Measurements from ENCODE around the gene POLG. TPM values are rescaled to one million over a fixed set of nuclear protein-coding genes. Genes with fewer than 3 reads are reported as not detected.

Gene POLG
- total and polyA plus RNA-seq, 2 of the 4 experiments (the other 2 are of a cell fraction), result 19.9 to 30.6 TPM

DNA sequence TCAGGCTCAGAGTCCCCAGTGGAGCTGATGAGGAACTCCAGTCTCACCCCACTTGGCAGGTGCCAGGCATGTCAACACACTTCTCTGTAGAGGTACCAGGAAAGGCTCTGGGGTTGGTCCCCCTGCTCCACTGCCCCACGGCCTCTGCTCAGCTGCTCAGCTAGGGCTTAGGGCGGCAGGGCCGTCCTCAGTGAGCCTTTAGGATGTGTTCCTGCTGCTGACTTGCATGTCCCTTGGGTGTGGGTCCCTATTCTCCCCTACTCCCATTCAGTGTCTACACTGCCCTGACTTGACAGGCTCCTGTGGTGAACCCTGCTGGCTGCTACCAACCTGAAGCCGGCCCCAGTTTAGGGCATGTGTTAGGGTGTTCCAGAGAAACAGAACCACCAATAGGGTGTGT, 17.9 kb upstream of the POLG start:
- H4K91ac ChIP-seq (ENCODE audit: insufficient read depth, low read depth, low read length), result no peak overlapping the region
- no peaks in the 10 kb centered on the region for H4K20me1 ChIP-seq (ENCODE audit: insufficient read depth, low read length)
- no TSS peak for BruUV-seq (replicated peaks)
- H3K4me1 ChIP-seq (ENCODE audit: control insufficient read depth, insufficient read depth, low read length), result no peaks in the 10 kb centered on the region
- DNase-seq (no peak), ATAC-seq (ENCODE audit: low read depth) (no peak)
- no peak overlapping the region for H3K4ac ChIP-seq (ENCODE audit: low read depth, low read length)
- TF ChIP-seq CHD1 (IDR thresholded peaks at IDR 0.05; ENCODE audit: low read depth, low read length) (no peak), MAZ (IDR thresholded peaks at IDR 0.05; ENCODE audit: borderline replicate concordance, low read depth, low read length) (no peak), RCOR1 (IDR thresholded peaks at IDR 0.05; ENCODE audit: insufficient replicate concordance, low read length) (no peak), NFE2L2 (IDR thresholded peaks at IDR 0.05; ENCODE audit: low read depth, low read length) (no peak), FOS (IDR thresholded peaks at IDR 0.05; ENCODE audit: low read depth, low read length) (no peak), RAD21 (IDR thresholded peaks at IDR 0.05; ENCODE audit: low read length) (no peak)
- TF ChIP-seq, protein P1, sequence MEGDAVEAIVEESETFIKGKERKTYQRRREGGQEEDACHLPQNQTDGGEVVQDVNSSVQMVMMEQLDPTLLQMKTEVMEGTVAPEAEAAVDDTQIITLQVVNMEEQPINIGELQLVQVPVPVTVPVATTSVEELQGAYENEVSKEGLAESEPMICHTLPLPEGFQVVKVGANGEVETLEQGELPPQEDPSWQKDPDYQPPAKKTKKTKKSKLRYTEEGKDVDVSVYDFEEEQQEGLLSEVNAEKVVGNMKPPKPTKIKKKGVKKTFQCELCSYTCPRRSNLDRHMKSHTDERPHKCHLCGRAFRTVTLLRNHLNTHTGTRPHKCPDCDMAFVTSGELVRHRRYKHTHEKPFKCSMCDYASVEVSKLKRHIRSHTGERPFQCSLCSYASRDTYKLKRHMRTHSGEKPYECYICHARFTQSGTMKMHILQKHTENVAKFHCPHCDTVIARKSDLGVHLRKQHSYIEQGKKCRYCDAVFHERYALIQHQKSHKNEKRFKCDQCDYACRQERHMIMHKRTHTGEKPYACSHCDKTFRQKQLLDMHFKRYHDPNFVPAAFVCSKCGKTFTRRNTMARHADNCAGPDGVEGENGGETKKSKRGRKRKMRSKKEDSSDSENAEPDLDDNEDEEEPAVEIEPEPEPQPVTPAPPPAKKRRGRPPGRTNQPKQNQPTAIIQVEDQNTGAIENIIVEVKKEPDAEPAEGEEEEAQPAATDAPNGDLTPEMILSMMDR (conservative IDR thresholded peaks at IDR 0.05; ENCODE audit: low read depth, low read length), result no peak
- in situ Hi-C loops (cut with MboI; ENCODE audit: low sequenced_read_pairs) (no loop called here), dilution Hi-C loops (cut with HindIII; ENCODE audit: low sequenced_read_pairs, unreplicated experiment) (no loop called here), intact Hi-C loops (cut with micrococcal nuclease) (no loop called here)
- H2BK15ac ChIP-seq (ENCODE audit: low read depth, low read length), result no peak overlapping the region
- H3K56ac ChIP-seq (ENCODE audit: extremely low read depth, insufficient read depth, low read length), result no peak overlapping the region
- no peak overlapping the region for H4K5ac ChIP-seq (ENCODE audit: low read depth, low read length)
- no peak overlapping the region for H2AK9ac ChIP-seq (replicated peaks; ENCODE audit: low read depth, low read length, poor library complexity)
- no peaks in the 10 kb centered on the region for H3K9me3 ChIP-seq (ENCODE audit: control insufficient read depth, insufficient read depth, low read length)
- H2BK20ac ChIP-seq (ENCODE audit: low read depth, low read length), result no peak overlapping the region
- no peak overlapping the region for H3K4me3 ChIP-seq (ENCODE audit: insufficient read depth, low read depth, low read length)
- H2AK5ac ChIP-seq (ENCODE audit: low read depth, low read length), result no peak overlapping the region
- ChIA-PET POLR2A (ENCODE audit: unreplicated experiment) (no interaction called here), CTCF (no interaction called here)
- H2BK120ac ChIP-seq (ENCODE audit: low read depth, low read length), result no peak overlapping the region
- no peak overlapping the region for H3K4me2 ChIP-seq (ENCODE audit: low read depth, low read length)
- H4K8ac ChIP-seq (ENCODE audit: low read depth in 2 of 2, low read length in 2 of 2), result no peak overlapping the region
- peaks cover 55% of the 10 kb centered on the region for H3K27me3 ChIP-seq (ENCODE audit: control insufficient read depth, insufficient read depth, low read length)
- no peaks in the 10 kb centered on the region for H3K79me1 ChIP-seq (ENCODE audit: low read depth in 1 of 2, low read length in 2 of 2)
- H3K36me3 ChIP-seq (ENCODE audit: control insufficient read depth, insufficient read depth, low read length), result no peaks in the 10 kb centered on the region
- H2AFZ ChIP-seq (replicated peaks; ENCODE audit: low read length, poor library complexity), result no peak overlapping the region
- no peak overlapping the region for H2BK5ac ChIP-seq (ENCODE audit: low read depth, low read length, poor library complexity, severe bottlenecking)
- no peak overlapping the region for H3K27ac ChIP-seq (ENCODE audit: insufficient read depth, low read length)
- H3K14ac ChIP-seq (replicated peaks; ENCODE audit: low read depth, low read length), result no peak overlapping the region
- H3K23ac ChIP-seq (ENCODE audit: low read depth, low read length), result no peak overlapping the region
- no peak overlapping the region for H3K9ac ChIP-seq (ENCODE audit: low read depth, low read length)
- H3K9me1 ChIP-seq (ENCODE audit: insufficient read depth, low read length), result no peaks in the 10 kb centered on the region
- H3K18ac ChIP-seq (ENCODE audit: low read depth, low read length), result no peak overlapping the region
- WGBS, 2 experiments (ENCODE audit: extremely low coverage in 2 of 2, insufficient read length in 1 of 2), result 40% methylated on average over 2 of the region's 4 CpGs; no CpG with 5 or more reads in 1 of the 2 experiments

All from IMR-90 (cell line).